Measurements from ENCODE around the gene RAET1G. TPM values are rescaled to one million over a fixed set of nuclear protein-coding genes. Genes with fewer than 3 reads are reported as not detected.

RAET1G gene
- total RNA-seq, 4 donors from 2014 or later: 1.4 TPM; not detected in 3

DNA sequence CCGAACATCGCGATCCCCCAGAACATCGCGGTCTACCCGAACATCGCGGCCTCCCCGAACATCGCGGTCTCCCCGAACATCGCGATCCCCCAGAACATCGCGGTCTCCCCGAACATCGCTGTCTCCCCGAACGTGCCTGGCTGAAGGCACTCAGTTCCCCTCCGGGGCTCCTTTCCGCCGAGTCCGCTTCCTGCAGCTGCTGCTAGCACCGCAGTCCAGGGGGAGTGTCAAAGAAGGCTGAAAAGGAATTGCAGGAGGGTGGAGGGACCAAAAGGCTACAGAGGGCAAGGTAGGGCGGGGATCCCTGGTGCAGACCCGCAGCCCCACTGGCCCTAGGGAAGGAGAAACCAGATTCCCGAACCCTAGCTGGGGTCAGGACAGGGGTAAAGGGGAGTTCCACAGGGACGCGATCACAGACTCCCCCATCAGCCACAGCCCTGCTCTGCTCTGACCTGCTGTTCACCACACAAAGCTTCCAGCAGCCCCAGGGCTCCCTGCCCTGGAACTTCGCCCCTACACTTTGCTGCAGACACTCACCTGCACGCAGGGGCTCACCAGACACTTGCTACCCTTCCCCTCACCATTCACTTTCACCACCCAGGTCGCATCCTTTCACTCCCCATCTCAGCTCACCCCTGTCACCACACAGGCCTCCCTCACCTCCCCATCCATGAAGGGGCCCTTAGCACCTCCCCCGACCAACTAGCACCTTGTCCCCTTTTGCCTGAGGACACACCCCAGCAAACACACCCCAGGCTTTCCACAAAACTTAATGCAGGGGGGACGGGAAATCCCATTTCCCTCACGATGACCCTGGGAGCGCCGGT is 42.5 kb upstream of the RAET1G start:
- H3K9me3 ChIP-seq: no peaks in the 10 kb centered on the region
- no peak for TF ChIP-seq CTCF (IDR thresholded peaks at IDR 0.05)
- TF ChIP-seq POLR2A (IDR thresholded peaks at IDR 0.05): no peak
- peaks cover 0 to 11% of the 10 kb centered on the region in 2 donors for H3K4me1 ChIP-seq
- DNase-seq: no peak
- no peaks in the 10 kb centered on the region for H3K36me3 ChIP-seq
- intact Hi-C loops (cut with DNase I; ENCODE audit: low total_unique reads): no loop called here
- no peak overlapping the region for H3K27ac ChIP-seq
- peaks cover 20 to 25% of the 10 kb centered on the region in 2 donors for H3K27me3 ChIP-seq
- peak overlapping the region; percentile 7 to 29 for H3K4me3 ChIP-seq

- Histone ChIP-seq H3K9me3 (no peaks in the 10 kb centered on the region), H3K36me3 (no peaks in the 10 kb centered on the region), H3K27ac (no peak overlapping the region), H3K4me3 (peak overlapping the region; percentile 7 to 29), H3K27me3 (peaks cover 20 to 25% of the 10 kb centered on the region in 2 donors), H3K4me1 (peaks cover 0 to 11% of the 10 kb centered on the region in 2 donors)
- DNase-seq: no peak
- intact Hi-C loops (cut with DNase I; ENCODE audit: low total_unique reads): no loop called here
- TF ChIP-seq CTCF (IDR thresholded peaks at IDR 0.05) (no peak), POLR2A (IDR thresholded peaks at IDR 0.05) (no peak)
Observed at GRCh38 chr6:149964308-149965193, 41.6 kb upstream of the RAET1G start.

DNA sequence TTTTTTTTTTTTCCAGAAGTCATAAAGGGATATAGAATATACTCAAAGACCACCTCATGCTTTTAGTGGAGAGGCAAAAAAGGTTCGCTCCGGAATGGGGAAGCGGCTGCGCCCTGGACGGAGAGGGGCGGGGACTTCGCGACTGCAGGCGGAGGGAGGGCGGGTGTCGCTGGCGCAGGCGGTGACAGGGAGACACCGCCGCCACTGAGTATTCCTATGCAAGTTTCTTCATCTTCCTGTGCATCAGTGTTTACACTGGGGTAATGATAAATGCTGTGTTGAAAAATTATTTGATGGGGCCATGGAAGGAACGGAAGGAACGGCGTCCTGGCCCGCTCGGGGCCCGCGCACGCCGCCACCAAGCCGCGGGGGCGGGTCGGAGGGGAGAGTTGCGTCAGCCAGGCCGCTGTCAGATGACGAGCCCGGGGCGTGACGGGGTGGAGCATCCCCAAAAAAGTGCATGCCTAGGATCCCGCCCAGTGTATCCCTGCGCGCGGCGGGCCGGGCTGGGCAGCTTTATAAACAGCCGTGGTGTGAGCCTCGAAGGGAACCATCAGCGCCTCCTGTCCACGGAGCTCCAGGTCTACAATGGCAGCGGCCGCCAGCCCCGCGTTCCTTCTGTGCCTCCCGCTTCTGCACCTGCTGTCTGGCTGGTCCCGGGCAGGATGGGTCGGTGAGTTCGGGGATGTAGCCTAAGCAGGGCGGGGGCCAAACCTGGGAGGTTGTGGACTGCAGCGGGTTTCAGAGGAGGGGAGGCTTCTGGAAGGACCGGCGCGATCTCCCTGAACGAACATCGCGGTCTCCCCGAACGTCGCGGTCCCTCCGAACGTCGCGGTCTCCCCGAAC is 40.8 kb upstream of the RAET1G start, which contains the start of gene ULBP1:
ULBP1 (plus strand) TSS at position 482 of the 846 bp plus-strand sequence; CDS start at position 589, 107 bp downstream.
- TF ChIP-seq POLR2A (IDR thresholded peaks at IDR 0.05): no peak
- no peak for TF ChIP-seq CTCF (IDR thresholded peaks at IDR 0.05)
- intact Hi-C loops (cut with DNase I; ENCODE audit: low total_unique reads): no loop called here
- no peak within 1 kb of the TSS for H3K27ac ChIP-seq
- no peaks in the 10 kb centered on the region for H3K9me3 ChIP-seq
- H3K36me3 ChIP-seq: no peaks in the 10 kb centered on the region
- peaks cover 20 to 25% of the 10 kb centered on the region in 2 donors for H3K27me3 ChIP-seq
- DNase-seq: peak; percentile 78 to 79
- peaks cover 0 to 11% of the 10 kb centered on the region in 2 donors for H3K4me1 ChIP-seq
- H3K4me3 ChIP-seq: peak within 1 kb of the TSS; percentile 7 to 29

GRCh38 chr6:149963212-149963461 is 40.2 kb upstream of the RAET1G start:
- no peak overlapping the region for H3K27ac ChIP-seq
- intact Hi-C loops (cut with DNase I; ENCODE audit: low total_unique reads): no loop called here
- no peaks in the 10 kb centered on the region for H3K9me3 ChIP-seq
- H3K27me3 ChIP-seq: peaks cover 20 to 25% of the 10 kb centered on the region in 2 donors
- H3K4me3 ChIP-seq: peak overlapping the region in 1 of 2 donors; percentile 29
- TF ChIP-seq POLR2A (IDR thresholded peaks at IDR 0.05) (no peak), CTCF (IDR thresholded peaks at IDR 0.05) (no peak)
- H3K4me1 ChIP-seq: peaks cover 0 to 11% of the 10 kb centered on the region in 2 donors
- DNase-seq: no peak
- no peaks in the 10 kb centered on the region for H3K36me3 ChIP-seq
